HCT116 (cell line): ENCODE results near the gene DIPK1A.

Experiments
- EZH2 ChIP-seq: fragments of 200-600 bp; sonication (generic); IDR thresholded peaks from 2 replicates; pipeline ENCODE4 v1.6.1; 2017; ENCODE audit warnings: antibody characterized with exemption, mixed run types
- EZH2phosphoT487 ChIP-seq: fragments of 200-600 bp; IDR thresholded peaks from 2 replicates; pipeline ENCODE4 v1.6.1; 2018; ENCODE audit warnings: antibody characterized with exemption, borderline replicate concordance
- JUND ChIP-seq: IDR thresholded peaks from 2 replicates; pipeline ENCODE4 v1.6.1; 2012
- POLR2A ChIP-seq: IDR thresholded peaks from 2 replicates; pipeline ENCODE4 v1.7.0; 2011; ENCODE audit warnings: borderline replicate concordance; ENCODE audit not compliant: insufficient read depth, insufficient read length; ENCODE audit errors: extremely low read depth
- POLR2AphosphoS5 ChIP-seq: IDR thresholded peaks from 2 replicates; pipeline ENCODE4 v1.6.1; 2011; ENCODE audit warnings: mild to moderate bottlenecking, low read depth, low read length, moderate library complexity
- ZNF274 ChIP-seq: fragments of 200-500 bp; sonication (Bioruptor generic); IDR thresholded peaks from 2 replicates; pipeline ENCODE4 v1.6.1; 2014; ENCODE audit warnings: mild to moderate bottlenecking, low read depth, low read length, inconsistent platforms
- TF ChIP-seq, protein P1 (sequence below), 3 experiments: fragments of 200-600 bp in 1 of 3; sonication (generic) in 1 of 3; IDR thresholded peaks in 2 of 3; conservative IDR thresholded peaks in 1 of 3; 2 replicates each; pipeline ENCODE4 v1.5.1; 2012 to 2017; ENCODE audit warnings: low read depth in 2 of 3, low read length in 2 of 3, antibody characterized with exemption in 1 of 3, borderline replicate concordance in 1 of 3, control low read depth in 1 of 3, mild to moderate bottlenecking in 1 of 3, mixed read lengths in 1 of 3, mixed run types in 1 of 3, moderate library complexity in 1 of 3; ENCODE audit not compliant: insufficient read depth in 1 of 3

DNA sequence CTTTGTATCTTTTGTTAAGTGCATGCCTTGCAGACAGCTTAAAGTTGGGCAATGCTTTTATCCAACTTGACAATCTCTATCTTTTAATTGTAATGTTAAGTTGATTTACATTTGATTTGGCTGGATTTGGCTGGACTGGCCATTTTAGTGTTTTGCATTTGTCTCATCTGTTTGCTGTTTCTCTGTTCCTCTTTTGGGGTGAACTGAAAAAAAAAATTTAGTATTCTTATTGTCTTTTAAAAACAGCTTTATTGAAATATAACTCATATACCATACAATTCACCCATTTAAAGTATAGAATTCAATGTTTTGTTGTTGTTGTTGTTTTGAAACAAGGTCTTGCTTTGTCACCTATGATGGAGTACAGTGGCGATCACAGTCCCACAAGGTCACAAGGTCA lies 34.4 kb downstream of the DIPK1A start:
- TF ChIP-seq, protein P1, sequence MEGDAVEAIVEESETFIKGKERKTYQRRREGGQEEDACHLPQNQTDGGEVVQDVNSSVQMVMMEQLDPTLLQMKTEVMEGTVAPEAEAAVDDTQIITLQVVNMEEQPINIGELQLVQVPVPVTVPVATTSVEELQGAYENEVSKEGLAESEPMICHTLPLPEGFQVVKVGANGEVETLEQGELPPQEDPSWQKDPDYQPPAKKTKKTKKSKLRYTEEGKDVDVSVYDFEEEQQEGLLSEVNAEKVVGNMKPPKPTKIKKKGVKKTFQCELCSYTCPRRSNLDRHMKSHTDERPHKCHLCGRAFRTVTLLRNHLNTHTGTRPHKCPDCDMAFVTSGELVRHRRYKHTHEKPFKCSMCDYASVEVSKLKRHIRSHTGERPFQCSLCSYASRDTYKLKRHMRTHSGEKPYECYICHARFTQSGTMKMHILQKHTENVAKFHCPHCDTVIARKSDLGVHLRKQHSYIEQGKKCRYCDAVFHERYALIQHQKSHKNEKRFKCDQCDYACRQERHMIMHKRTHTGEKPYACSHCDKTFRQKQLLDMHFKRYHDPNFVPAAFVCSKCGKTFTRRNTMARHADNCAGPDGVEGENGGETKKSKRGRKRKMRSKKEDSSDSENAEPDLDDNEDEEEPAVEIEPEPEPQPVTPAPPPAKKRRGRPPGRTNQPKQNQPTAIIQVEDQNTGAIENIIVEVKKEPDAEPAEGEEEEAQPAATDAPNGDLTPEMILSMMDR (IDR thresholded peaks at IDR 0.05 in 2 of 3, conservative IDR thresholded peaks at IDR 0.05 in 1 of 3; ENCODE audit: borderline replicate concordance in 1 of 3, insufficient read depth in 1 of 3, low read depth in 2 of 3, low read length in 2 of 3) = no peak
- TF ChIP-seq JUND (no peak), EZH2phosphoT487 (no peak), POLR2A (no peak), POLR2AphosphoS5 (no peak), ZNF274 (no peak), EZH2 (no peak)
